ENCODE measurements around the gene SLC24A4. TPM values are rescaled to one million over a fixed set of nuclear protein-coding genes. Genes with fewer than 3 reads are reported as not detected.

The SLC24A4 gene, protein sequence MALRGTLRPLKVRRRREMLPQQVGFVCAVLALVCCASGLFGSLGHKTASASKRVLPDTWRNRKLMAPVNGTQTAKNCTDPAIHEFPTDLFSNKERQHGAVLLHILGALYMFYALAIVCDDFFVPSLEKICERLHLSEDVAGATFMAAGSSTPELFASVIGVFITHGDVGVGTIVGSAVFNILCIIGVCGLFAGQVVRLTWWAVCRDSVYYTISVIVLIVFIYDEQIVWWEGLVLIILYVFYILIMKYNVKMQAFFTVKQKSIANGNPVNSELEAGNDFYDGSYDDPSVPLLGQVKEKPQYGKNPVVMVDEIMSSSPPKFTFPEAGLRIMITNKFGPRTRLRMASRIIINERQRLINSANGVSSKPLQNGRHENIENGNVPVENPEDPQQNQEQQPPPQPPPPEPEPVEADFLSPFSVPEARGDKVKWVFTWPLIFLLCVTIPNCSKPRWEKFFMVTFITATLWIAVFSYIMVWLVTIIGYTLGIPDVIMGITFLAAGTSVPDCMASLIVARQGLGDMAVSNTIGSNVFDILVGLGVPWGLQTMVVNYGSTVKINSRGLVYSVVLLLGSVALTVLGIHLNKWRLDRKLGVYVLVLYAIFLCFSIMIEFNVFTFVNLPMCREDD
- under 1 TPM in 4 of 6 donors, not detected in 2; 0.03 to 0.09 (median 0.05) TPM for polyA plus RNA-seq (ENCODE audit: low read depth in 6 of 6)

DNA sequence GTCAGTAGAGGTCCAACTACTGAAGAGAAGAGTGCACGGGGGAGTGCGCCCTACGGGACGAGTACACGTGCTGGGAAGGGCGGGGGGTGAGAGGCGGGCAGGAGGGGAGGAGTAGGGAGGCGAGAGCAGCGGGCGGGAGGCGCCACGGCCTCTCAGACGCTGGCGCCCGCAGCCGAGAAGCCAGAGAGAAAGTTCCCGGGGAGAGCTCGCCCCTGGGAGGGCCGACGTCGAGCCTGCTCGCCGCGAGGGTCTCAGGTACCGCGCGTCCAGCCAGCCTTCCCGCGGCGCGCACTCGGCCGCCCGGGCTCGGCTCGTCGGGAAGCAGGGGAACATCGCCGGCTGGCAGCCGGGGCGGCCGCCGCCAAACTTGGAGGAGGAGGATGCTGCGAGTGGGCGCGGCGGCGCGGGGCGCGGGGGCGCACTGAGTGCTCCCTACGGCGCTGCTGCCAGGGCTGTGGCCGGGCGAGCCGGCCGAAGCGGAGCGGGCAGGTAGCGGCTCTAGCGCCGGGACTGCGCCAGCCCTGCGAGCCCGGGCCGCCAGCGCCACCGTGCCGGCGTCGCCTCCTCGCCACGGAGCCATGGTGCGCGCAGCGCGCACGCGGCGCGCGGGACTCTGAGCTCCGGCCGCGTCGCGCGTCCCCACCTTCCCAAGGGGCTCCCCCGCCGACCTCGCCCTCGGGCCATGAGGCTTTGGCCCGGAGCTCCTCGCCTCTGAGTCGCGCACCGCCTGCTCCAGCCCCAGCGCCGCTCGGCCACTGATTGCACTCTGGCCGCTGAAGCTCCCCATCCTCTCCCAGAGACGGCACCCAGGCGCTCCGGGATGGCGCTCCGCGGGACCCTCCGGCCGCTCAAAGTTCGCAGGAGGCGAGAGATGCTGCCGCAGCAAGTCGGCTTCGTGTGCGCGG is at the start of gene SLC24A4:
Gene SLC24A4 (plus strand): TSS at position 155 of the 905 bp plus-strand sequence. CDS start 666 bp downstream, at position 821.
- peaks cover 0 to 9% of the 10 kb centered on the region in 2 donors for H3K36me3 Mint-ChIP-seq
- peaks cover 0 to 5% (median 0%) of the 10 kb centered on the region in 7 donors for H3K9me3 Mint-ChIP-seq
- no peak within 1 kb of the TSS for H3K27ac Mint-ChIP-seq
- peak within 1 kb of the TSS in 7 of 8 donors; percentile 19 to 77 (median 58) for H3K4me3 Mint-ChIP-seq
- peaks cover 4 to 18% (median 5%) of the 10 kb centered on the region in 3 donors for H3K4me1 Mint-ChIP-seq
- ATAC-seq (ENCODE audit: low read depth in 2 of 2): no peak
- no peak for DNase-seq
- peaks cover 64 to 81% (median 65%) of the 10 kb centered on the region in 3 donors for H3K27me3 Mint-ChIP-seq

DNA sequence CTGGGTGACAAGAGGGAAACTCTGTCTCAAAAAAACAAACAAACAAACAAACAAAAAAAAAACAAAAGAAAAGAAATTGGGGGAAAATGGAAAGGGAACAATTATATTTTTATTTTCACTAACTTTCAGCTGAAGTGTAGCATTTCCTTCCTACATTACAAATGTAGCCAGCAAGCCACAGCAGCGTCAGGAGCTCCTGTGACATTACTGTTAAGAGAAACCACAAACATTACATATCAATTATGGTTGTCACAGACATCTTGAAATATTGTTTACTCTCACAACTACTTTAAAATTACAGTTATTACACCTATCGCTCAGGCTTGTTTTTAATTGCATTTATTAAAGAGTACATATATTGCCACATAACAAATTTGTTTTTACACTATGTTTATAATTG is 49.8 kb upstream of the SLC24A4 start:
- H3K36me3 Mint-ChIP-seq: no peaks in the 10 kb centered on the region
- no peak for DNase-seq
- H3K27ac Mint-ChIP-seq: no peak overlapping the region
- peaks cover 0 to 2% (median 0%) of the 10 kb centered on the region in 3 donors for H3K4me1 Mint-ChIP-seq
- H3K4me3 Mint-ChIP-seq: no peak overlapping the region
- ATAC-seq (ENCODE audit: low read depth in 2 of 2): no peak
- peaks cover 16 to 56% (median 39%) of the 10 kb centered on the region in 3 donors for H3K27me3 Mint-ChIP-seq
- peaks cover 0 to 1% (median 0%) of the 10 kb centered on the region in 7 donors for H3K9me3 Mint-ChIP-seq

DNA sequence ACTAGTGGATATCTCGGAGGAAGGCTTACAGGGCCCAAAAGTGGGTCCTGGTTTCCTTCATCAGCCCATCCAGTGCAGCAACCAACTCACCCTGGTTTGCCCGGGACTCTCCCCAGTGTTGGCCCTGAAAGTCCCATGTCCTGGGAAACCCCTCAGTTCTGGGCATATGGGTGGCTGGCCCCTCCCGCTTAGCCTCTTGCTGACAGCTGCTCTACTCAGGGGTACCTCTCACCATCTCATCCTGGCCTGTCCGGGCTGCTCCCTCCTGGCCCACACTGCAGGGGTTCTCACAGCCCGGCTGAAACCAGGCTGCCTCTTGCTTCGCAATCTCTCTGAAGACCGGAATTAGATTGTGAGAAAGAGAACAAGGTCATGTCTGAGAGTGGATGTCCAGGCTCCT is 48.9 kb upstream of the SLC24A4 start:
- Mint-ChIP-seq H3K27ac (no peak overlapping the region), H3K4me3 (no peak overlapping the region), H3K9me3 (peaks cover 0 to 1% (median 0%) of the 10 kb centered on the region in 7 donors), H3K4me1 (peaks cover 0 to 2% (median 0%) of the 10 kb centered on the region in 3 donors), H3K36me3 (no peaks in the 10 kb centered on the region), H3K27me3 (peaks cover 16 to 52% (median 39%) of the 10 kb centered on the region in 3 donors)
- DNase-seq (no peak), ATAC-seq (ENCODE audit: low read depth in 2 of 2) (no peak)

GRCh38 chr14:92276074-92276473 is 46.9 kb upstream of the SLC24A4 start:
- ATAC-seq (ENCODE audit: low read depth in 2 of 2) (no peak), DNase-seq (no peak)
- Mint-ChIP-seq H3K4me1 (peaks cover 0 to 2% (median 0%) of the 10 kb centered on the region in 3 donors), H3K4me3 (no peak overlapping the region), H3K9me3 (no peaks in the 10 kb centered on the region), H3K27me3 (peaks cover 11 to 40% (median 31%) of the 10 kb centered on the region in 3 donors), H3K36me3 (no peaks in the 10 kb centered on the region), H3K27ac (no peak overlapping the region)

- Mint-ChIP-seq H3K9me3 (peaks cover 0 to 3% (median 0%) of the 10 kb centered on the region in 7 donors), H3K27ac (no peak overlapping the region), H3K27me3 (peaks cover 8 to 30% (median 26%) of the 10 kb centered on the region in 3 donors), H3K4me1 (peaks cover 0 to 2% (median 0%) of the 10 kb centered on the region in 3 donors), H3K4me3 (no peak overlapping the region), H3K36me3 (no peaks in the 10 kb centered on the region)
- ATAC-seq (ENCODE audit: low read depth in 2 of 2) (no peak), DNase-seq (no peak)
These were observed 45.9 kb upstream of the SLC24A4 start for GRCh38 chr14:92277031-92277430.

- peak overlapping the region in 1 of 6 donors; percentile 17 for H3K27ac Mint-ChIP-seq
- H3K9me3 Mint-ChIP-seq: peaks cover 0 to 3% (median 0%) of the 10 kb centered on the region in 7 donors
These were observed 42.3 kb upstream of the SLC24A4 start for GRCh38 chr14:92280554-92281262.

DNA sequence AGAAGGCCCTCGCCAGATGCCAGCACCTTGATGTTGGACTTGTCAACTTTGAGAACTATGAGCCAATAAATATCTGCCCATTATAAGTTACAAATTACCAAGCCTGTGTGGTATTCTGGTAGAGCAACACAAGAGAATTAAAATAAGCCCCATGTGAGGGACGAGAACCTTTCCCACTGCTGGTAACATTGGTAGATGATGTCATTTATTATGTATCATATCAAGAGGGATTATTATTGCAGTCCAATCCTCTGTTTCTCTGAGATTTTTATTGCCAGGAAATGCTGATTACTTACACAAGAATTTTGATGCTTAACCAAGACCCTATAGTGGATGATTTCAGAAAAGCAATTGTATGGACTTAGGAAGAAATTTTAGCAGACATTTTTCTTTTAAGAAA is 40.3 kb upstream of the SLC24A4 start:
- ATAC-seq (ENCODE audit: low read depth in 2 of 2) (no peak), DNase-seq (no peak)
- no peak overlapping the region for H3K4me3 Mint-ChIP-seq
- H3K27me3 Mint-ChIP-seq: peaks cover 0 to 26% (median 6%) of the 10 kb centered on the region in 3 donors
- no peaks in the 10 kb centered on the region for H3K4me1 Mint-ChIP-seq
- H3K27ac Mint-ChIP-seq: peak overlapping the region in 1 of 6 donors; percentile 40
- no peaks in the 10 kb centered on the region for H3K36me3 Mint-ChIP-seq
- peaks cover 0 to 3% (median 0%) of the 10 kb centered on the region in 7 donors for H3K9me3 Mint-ChIP-seq

More at GRCh38 chr14:92280554-92281262, 42.3 kb upstream of the SLC24A4 start:
- H3K36me3 Mint-ChIP-seq: no peaks in the 10 kb centered on the region
- no peaks in the 10 kb centered on the region for H3K4me1 Mint-ChIP-seq
- H3K4me3 Mint-ChIP-seq: no peak overlapping the region
- no peak for ATAC-seq (ENCODE audit: low read depth in 2 of 2)
- H3K27me3 Mint-ChIP-seq: peaks cover 3 to 12% (median 7%) of the 10 kb centered on the region in 3 donors
- DNase-seq: no peak

- Mint-ChIP-seq H3K36me3 (no peaks in the 10 kb centered on the region), H3K27ac (no peak overlapping the region), H3K27me3 (peaks cover 0 to 44% (median 19%) of the 10 kb centered on the region in 3 donors), H3K4me1 (no peaks in the 10 kb centered on the region), H3K9me3 (peaks cover 0 to 3% (median 0%) of the 10 kb centered on the region in 7 donors), H3K4me3 (no peak overlapping the region)
- ATAC-seq (ENCODE audit: low read depth in 2 of 2): no peak
- no peak for DNase-seq
These were observed 37.7 kb upstream of the SLC24A4 start for GRCh38 chr14:92285311-92285710.

DNA sequence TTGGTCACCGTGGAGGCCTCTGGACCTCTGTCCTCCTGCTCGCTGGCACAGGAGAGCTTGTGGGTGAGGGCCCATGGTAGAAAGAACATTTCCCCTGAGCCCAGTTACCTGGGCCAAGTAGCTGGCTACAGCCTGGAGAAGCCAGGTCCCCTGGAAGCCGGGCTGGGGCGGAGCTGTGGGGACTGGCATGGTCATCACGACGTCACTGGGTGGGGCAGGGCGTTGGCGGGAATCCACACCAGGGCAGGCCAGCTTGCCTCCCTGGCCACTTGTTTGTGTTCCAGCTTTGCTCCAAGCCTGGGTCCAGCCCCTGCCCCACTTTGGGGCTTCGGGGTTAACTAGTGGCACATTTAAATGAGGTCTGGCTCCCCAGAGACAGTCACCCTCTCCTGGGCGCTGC is 35.0 kb upstream of the SLC24A4 start:
- H3K27me3 Mint-ChIP-seq: peaks cover 7 to 52% (median 26%) of the 10 kb centered on the region in 3 donors
- ATAC-seq (ENCODE audit: low read depth in 2 of 2) (no peak), DNase-seq (no peak)
- H3K27ac Mint-ChIP-seq: no peak overlapping the region
- H3K4me1 Mint-ChIP-seq: no peaks in the 10 kb centered on the region
- H3K9me3 Mint-ChIP-seq: no peaks in the 10 kb centered on the region
- H3K4me3 Mint-ChIP-seq: no peak overlapping the region
- no peaks in the 10 kb centered on the region for H3K36me3 Mint-ChIP-seq

GRCh38 chr14:92288994-92289660 is 33.8 kb upstream of the SLC24A4 start:
- no peaks in the 10 kb centered on the region for H3K9me3 Mint-ChIP-seq
- DNase-seq (no peak), ATAC-seq (ENCODE audit: low read depth in 2 of 2) (no peak)
- H3K27me3 Mint-ChIP-seq: peaks cover 11 to 51% (median 26%) of the 10 kb centered on the region in 3 donors
- no peak overlapping the region for H3K27ac Mint-ChIP-seq
- no peaks in the 10 kb centered on the region for H3K4me1 Mint-ChIP-seq
- H3K4me3 Mint-ChIP-seq: no peak overlapping the region
- no peaks in the 10 kb centered on the region for H3K36me3 Mint-ChIP-seq

DNA sequence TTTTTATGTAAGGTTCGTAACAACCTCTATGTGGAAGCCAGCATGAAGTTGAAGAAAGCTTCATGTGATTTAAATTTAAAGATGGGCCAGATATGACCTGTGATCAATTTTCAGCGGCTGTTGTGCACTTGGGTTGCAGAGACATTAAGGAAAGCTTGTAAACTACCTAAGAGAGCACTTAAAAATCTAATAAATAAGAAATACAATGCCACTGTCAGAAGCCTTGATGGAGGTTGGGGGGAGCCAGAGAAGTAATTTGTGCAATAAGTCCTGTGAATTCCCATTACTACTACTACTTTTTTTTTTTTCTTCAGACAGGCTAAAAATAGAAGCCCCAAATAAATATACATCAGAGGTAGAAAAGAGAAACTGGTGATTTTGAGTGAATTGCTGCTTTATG is 30.3 kb upstream of the SLC24A4 start:
- DNase-seq: no peak
- H3K4me1 Mint-ChIP-seq: no peaks in the 10 kb centered on the region
- no peaks in the 10 kb centered on the region for H3K36me3 Mint-ChIP-seq
- no peak overlapping the region for H3K27ac Mint-ChIP-seq
- H3K4me3 Mint-ChIP-seq: no peak overlapping the region
- H3K9me3 Mint-ChIP-seq: no peaks in the 10 kb centered on the region
- ATAC-seq (ENCODE audit: low read depth in 2 of 2): no peak
- peaks cover 18 to 51% (median 41%) of the 10 kb centered on the region in 3 donors for H3K27me3 Mint-ChIP-seq

DNA sequence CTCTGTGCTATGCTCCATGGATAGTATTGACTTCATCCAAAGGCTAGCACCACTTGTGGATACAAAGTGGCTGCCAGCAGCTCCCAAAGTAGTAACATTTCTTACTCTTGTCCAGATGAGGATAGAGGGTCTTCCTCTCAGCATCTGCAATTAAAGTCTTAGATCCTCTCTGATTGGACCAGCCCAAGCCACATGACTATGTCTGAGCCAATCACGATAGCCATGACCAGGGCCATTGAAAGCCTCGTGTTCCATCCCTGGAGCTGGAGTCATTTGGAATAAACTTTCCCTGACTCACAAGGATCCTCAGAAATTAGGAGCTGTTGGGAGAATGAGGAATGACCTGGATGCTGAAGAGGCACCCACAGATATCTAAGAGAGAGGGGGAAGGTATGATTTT is 28.5 kb upstream of the SLC24A4 start:
- H3K27me3 Mint-ChIP-seq: peaks cover 25 to 43% (median 33%) of the 10 kb centered on the region in 3 donors

More for the DNA sequence above, 28.5 kb upstream of the SLC24A4 start:
- no peaks in the 10 kb centered on the region for H3K4me1 Mint-ChIP-seq
- ATAC-seq (ENCODE audit: low read depth in 2 of 2): no peak
- no peaks in the 10 kb centered on the region for H3K36me3 Mint-ChIP-seq
- peaks cover 0 to 2% (median 0%) of the 10 kb centered on the region in 7 donors for H3K9me3 Mint-ChIP-seq
- DNase-seq: no peak
- no peak overlapping the region for H3K27ac Mint-ChIP-seq
- no peak overlapping the region for H3K4me3 Mint-ChIP-seq

All from naive B cell (primary cell).